HepG2 (cell line): ENCODE data around the gene TRAP1.

Source experiments
- PLRG1 ChIP-seq: fragments of 450-650 bp; conservative IDR thresholded peaks from 2 replicates; pipeline ENCODE4 v1.6.1; 2016
- TF ChIP-seq, protein P1 (sequence below): IDR thresholded peaks from 2 replicates; pipeline ENCODE4 v1.4.0; 2020; ENCODE audit warnings: mild to moderate bottlenecking, missing genetic modification reagents
- TF ChIP-seq, protein P2 (sequence below): sonication (generic); formaldehyde crosslinking; IDR thresholded peaks from 2 replicates; pipeline ENCODE4 v1.8.0; 2022; ENCODE audit warnings: low read depth, missing genetic modification reagents
- TF ChIP-seq, protein P3 (sequence below): sonication (generic); formaldehyde crosslinking; IDR thresholded peaks from 2 replicates; pipeline ENCODE4 v1.5.0; 2020; ENCODE audit warnings: mild to moderate bottlenecking, missing genetic modification reagents, moderate library complexity

DNA sequence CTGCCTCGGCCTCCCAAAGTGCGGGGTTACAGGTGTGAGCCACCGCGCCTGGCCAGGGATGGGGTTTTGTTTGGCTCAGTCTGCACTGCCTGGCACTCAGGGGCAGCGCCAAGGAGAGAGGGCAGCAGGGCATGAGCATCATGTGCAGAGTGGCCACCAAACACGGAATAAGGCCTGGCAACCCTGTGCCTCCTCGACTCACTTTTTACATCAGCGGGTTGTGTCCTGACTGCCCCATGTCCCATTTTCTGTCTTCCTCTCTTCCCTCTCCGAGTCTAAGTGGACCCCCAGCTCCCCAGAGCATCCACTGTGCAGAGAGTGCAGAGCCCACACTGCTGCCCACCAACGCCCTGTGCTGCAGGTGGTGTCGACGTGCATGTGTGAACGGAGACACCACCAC lies 18.2 kb upstream of the TRAP1 start:
- TF ChIP-seq, protein P1, sequence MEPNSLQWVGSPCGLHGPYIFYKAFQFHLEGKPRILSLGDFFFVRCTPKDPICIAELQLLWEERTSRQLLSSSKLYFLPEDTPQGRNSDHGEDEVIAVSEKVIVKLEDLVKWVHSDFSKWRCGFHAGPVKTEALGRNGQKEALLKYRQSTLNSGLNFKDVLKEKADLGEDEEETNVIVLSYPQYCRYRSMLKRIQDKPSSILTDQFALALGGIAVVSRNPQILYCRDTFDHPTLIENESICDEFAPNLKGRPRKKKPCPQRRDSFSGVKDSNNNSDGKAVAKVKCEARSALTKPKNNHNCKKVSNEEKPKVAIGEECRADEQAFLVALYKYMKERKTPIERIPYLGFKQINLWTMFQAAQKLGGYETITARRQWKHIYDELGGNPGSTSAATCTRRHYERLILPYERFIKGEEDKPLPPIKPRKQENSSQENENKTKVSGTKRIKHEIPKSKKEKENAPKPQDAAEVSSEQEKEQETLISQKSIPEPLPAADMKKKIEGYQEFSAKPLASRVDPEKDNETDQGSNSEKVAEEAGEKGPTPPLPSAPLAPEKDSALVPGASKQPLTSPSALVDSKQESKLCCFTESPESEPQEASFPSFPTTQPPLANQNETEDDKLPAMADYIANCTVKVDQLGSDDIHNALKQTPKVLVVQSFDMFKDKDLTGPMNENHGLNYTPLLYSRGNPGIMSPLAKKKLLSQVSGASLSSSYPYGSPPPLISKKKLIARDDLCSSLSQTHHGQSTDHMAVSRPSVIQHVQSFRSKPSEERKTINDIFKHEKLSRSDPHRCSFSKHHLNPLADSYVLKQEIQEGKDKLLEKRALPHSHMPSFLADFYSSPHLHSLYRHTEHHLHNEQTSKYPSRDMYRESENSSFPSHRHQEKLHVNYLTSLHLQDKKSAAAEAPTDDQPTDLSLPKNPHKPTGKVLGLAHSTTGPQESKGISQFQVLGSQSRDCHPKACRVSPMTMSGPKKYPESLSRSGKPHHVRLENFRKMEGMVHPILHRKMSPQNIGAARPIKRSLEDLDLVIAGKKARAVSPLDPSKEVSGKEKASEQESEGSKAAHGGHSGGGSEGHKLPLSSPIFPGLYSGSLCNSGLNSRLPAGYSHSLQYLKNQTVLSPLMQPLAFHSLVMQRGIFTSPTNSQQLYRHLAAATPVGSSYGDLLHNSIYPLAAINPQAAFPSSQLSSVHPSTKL (CRISPR knock-in tag): no peak
- TF ChIP-seq, protein P2, sequence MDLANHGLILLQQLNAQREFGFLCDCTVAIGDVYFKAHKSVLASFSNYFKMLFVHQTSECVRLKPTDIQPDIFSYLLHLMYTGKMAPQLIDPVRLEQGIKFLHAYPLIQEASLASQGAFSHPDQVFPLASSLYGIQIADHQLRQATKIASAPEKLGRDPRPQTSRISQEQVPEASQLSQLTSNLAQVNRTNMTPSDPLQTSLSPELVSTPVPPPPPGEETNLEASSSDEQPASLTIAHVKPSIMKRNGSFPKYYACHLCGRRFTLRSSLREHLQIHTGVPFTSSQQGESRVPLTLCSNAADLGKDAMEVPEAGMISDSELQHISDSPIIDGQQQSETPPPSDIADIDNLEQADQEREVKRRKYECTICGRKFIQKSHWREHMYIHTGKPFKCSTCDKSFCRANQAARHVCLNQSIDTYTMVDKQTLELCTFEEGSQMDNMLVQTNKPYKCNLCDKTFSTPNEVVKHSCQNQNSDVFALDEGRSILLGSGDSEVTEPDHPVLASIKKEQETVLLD (CRISPR knock-in tag): no peak
- TF ChIP-seq PLRG1: no peak
- TF ChIP-seq, protein P3, sequence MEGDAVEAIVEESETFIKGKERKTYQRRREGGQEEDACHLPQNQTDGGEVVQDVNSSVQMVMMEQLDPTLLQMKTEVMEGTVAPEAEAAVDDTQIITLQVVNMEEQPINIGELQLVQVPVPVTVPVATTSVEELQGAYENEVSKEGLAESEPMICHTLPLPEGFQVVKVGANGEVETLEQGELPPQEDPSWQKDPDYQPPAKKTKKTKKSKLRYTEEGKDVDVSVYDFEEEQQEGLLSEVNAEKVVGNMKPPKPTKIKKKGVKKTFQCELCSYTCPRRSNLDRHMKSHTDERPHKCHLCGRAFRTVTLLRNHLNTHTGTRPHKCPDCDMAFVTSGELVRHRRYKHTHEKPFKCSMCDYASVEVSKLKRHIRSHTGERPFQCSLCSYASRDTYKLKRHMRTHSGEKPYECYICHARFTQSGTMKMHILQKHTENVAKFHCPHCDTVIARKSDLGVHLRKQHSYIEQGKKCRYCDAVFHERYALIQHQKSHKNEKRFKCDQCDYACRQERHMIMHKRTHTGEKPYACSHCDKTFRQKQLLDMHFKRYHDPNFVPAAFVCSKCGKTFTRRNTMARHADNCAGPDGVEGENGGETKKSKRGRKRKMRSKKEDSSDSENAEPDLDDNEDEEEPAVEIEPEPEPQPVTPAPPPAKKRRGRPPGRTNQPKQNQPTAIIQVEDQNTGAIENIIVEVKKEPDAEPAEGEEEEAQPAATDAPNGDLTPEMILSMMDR: no peak
